ENCODE results near the gene OR14K1.

OR14K1 gene

GRCh38 chr1:247769603-247770002 is 31.2 kb downstream of the OR14K1 start:
- Mint-ChIP-seq H3K4me1 (ENCODE audit: low read depth) (no peaks in the 10 kb centered on the region), H3K9me3 (peaks cover 6% of the 10 kb centered on the region), H3K27me3 (no peaks in the 10 kb centered on the region), H3K27ac (no peak overlapping the region), H3K36me3 (ENCODE audit: low read depth) (no peaks in the 10 kb centered on the region), H3K4me3 (no peak overlapping the region)
- no peak for DNase-seq

Measured in activated T-cell treated with anti-CD3 and anti-CD28 coated beads, Interleukin-2, amount 50 U/mL, for 24 hours (primary cell).